HCT116 (cell line): Measurements from ENCODE around the gene PRPF8. TPM values are rescaled to one million over a fixed set of nuclear protein-coding genes. Genes with fewer than 3 reads are reported as not detected.

Source experiments
- ATAC-seq: fragments of 200-7000 bp; cut with Tn5 transposase; 2 replicates; pipeline ENCODE4 v1.9.1; 2020; ENCODE audit warnings: mild to moderate bottlenecking, moderate library complexity
- BruUV-seq: library from RNA; stranded (reverse); fragments of 400-500 nt; replicated peaks from 2 replicates; lab custom pipeline; 2021; lab: Mats Ljungman, UMichigan
- CTCF ChIA-PET: fragments of 300-600 bp; sonication (Branson Sonifier 250); formaldehyde crosslinking; loops from one replicate; lab custom pipeline; 2021; ENCODE audit warnings: antibody characterized with exemption; lab: Charles Lee
- POLR2A ChIA-PET: fragments of 300-600, 350-600 bp; sonication (Branson Sonifier 250); formaldehyde crosslinking; loops from one replicate; lab custom pipeline; 2021; ENCODE audit warnings: antibody characterized with exemption; lab: Charles Lee
- RAD21 ChIA-PET, 2 experiments: fragments of 300-600 bp; sonication (Branson Sonifier 250); formaldehyde crosslinking; loops; one replicate each; lab custom pipeline; 2023; ENCODE audit warnings: low total read pairs in 2 of 2; ENCODE audit not compliant: uncharacterized antibody in 2 of 2, unreplicated experiment in 2 of 2, low non-redundant PET in 1 of 2; lab: Charles Lee
- DNase-seq: peaks from one replicate; pipeline ENCODE4 v3.0.0-alpha.2; 2010; ENCODE audit warnings: low read depth, low spot score
- H2AFZ ChIP-seq: fragments of 200-600 bp; shearing (Covaris generic), sonication (generic); 2 replicates; pipeline ENCODE4 v1.6.1; 2017; ENCODE audit warnings: low read depth, mixed run types, mixed read lengths, antibody characterized with exemption, low read length; ENCODE audit not compliant: poor library complexity, severe bottlenecking
- H3K27ac ChIP-seq: 2 replicates; pipeline ENCODE4 v1.5.1; 2012; ENCODE audit warnings: low read depth, low read length
- H3K27me3 ChIP-seq: fragments of 200-600 bp; sonication (generic); 2 replicates; pipeline ENCODE4 v1.6.1; 2016; ENCODE audit warnings: mixed run types, low read length, mixed read lengths; ENCODE audit not compliant: insufficient read depth
- H3K36me3 ChIP-seq, 2 experiments: fragments of 200-500 bp in 1 of 2; fragments of 200-600 bp in 1 of 2; sonication (Bioruptor generic) in 1 of 2; sonication (generic) in 1 of 2; 2 replicates each; pipeline versions ENCODE4 v1.5.1 to v1.6.1; 2014 to 2016; ENCODE audit warnings: low read length in 2 of 2, inconsistent platforms in 1 of 2, mixed read lengths in 1 of 2, mixed run types in 1 of 2; ENCODE audit not compliant: insufficient read depth in 2 of 2, control insufficient read depth in 1 of 2
- H3K4me1 ChIP-seq, 2 experiments: fragments of 200-600 bp in 1 of 2; sonication (generic) in 1 of 2; 2 replicates each; pipeline versions ENCODE4 v1.5.1 to v1.6.1; 2012 to 2017; ENCODE audit warnings: low read length in 2 of 2, inconsistent platforms in 1 of 2, mild to moderate bottlenecking in 1 of 2, mixed read lengths in 1 of 2, mixed run types in 1 of 2, moderate library complexity in 1 of 2; ENCODE audit not compliant: insufficient read depth in 2 of 2, control insufficient read depth in 1 of 2
- H3K4me2 ChIP-seq: fragments of 200-600 bp; sonication (generic); 2 replicates; pipeline ENCODE4 v1.6.1; 2017; ENCODE audit warnings: mixed run types, low read length, mixed read lengths
- H3K4me3 ChIP-seq, 2 experiments: fragments of 200-600 bp in 1 of 2; sonication (generic) in 1 of 2; replicated peaks in 1 of 2; 2 replicates each; pipeline ENCODE4 v1.5.1; 2011 to 2016; ENCODE audit warnings: low read length in 2 of 2, control low read depth in 1 of 2, low read depth in 1 of 2, mild to moderate bottlenecking in 1 of 2, mixed read lengths in 1 of 2, mixed run types in 1 of 2
- H3K79me2 ChIP-seq: fragments of 200-600 bp; sonication (generic); 2 replicates; pipeline ENCODE4 v1.6.1; 2017; ENCODE audit warnings: mild to moderate bottlenecking, mixed run types, low read length, moderate library complexity, mixed read lengths; ENCODE audit not compliant: insufficient read depth
- H3K9ac ChIP-seq: fragments of 200-600 bp; sonication (generic); 2 replicates; pipeline ENCODE4 v1.6.1; 2016; ENCODE audit warnings: low read length, mixed read lengths
- H3K9me2 ChIP-seq: fragments of 200-600 bp; sonication (generic), shearing (Covaris generic); 2 replicates; pipeline ENCODE4 v1.6.1; 2017; ENCODE audit warnings: mixed run types, mild to moderate bottlenecking, moderate library complexity; ENCODE audit not compliant: insufficient read depth
- H3K9me3 ChIP-seq, 2 experiments: fragments of 200-500 bp in 1 of 2; fragments of 200-600 bp in 1 of 2; sonication (Bioruptor generic) in 1 of 2; sonication (generic) in 1 of 2; 2 replicates each; pipeline ENCODE4 v1.6.1; 2014 to 2017; ENCODE audit warnings: low read length in 2 of 2, mixed read lengths in 2 of 2, inconsistent platforms in 1 of 2, low read depth in 1 of 2, mild to moderate bottlenecking in 1 of 2, mixed run types in 1 of 2, moderate library complexity in 1 of 2; ENCODE audit not compliant: control insufficient read depth in 1 of 2, insufficient read depth in 1 of 2
- H4K20me1 ChIP-seq: fragments of 200-600 bp; sonication (generic), shearing (Covaris generic); 2 replicates; pipeline ENCODE4 v1.6.1; 2017; ENCODE audit warnings: mixed run types, mild to moderate bottlenecking, moderate library complexity; ENCODE audit not compliant: insufficient read depth
- EZH2 ChIP-seq: fragments of 200-600 bp; sonication (generic); IDR thresholded peaks from 2 replicates; pipeline ENCODE4 v1.6.1; 2017; ENCODE audit warnings: antibody characterized with exemption, mixed run types
- EZH2phosphoT487 ChIP-seq: fragments of 200-600 bp; IDR thresholded peaks from 2 replicates; pipeline ENCODE4 v1.6.1; 2018; ENCODE audit warnings: antibody characterized with exemption, borderline replicate concordance
- FOSL1 ChIP-seq: IDR thresholded peaks from 2 replicates; pipeline ENCODE4 v1.6.1; 2012; ENCODE audit warnings: low read depth
- RAD21 ChIP-seq: IDR thresholded peaks from 2 replicates; pipeline ENCODE4 v1.6.1; 2012; ENCODE audit warnings: low read depth, mild to moderate bottlenecking
- REST ChIP-seq: IDR thresholded peaks from 2 replicates; pipeline ENCODE4 v1.6.1; 2012; ENCODE audit warnings: low read depth
- ZFX ChIP-seq: fragments of 450-650 bp; IDR thresholded peaks from 2 replicates; pipeline ENCODE4 v1.6.1; 2017
- intact Hi-C: fragments of 100-400 bp; cut with micrococcal nuclease; formaldehyde crosslinking; loops from 2 replicates; pipeline ENCODE4 v1.10.0; 2022
- total RNA-seq: library from RNA; stranded (reverse); gene quantifications from one replicate; pipeline ENCODE4 v1.2.1, GENCODE V29; 2021; ENCODE audit not compliant: unreplicated experiment

PRPF8 gene
- total RNA-seq, 1 experiment from 2014 or later: 386 TPM

- no peak overlapping the region for H2AFZ ChIP-seq
- H3K9me2 ChIP-seq: no peaks in the 10 kb centered on the region
- intact Hi-C loops: loop anchor here (10.0 kb wide), 1 partner anchor 150 kb away; no protein-coding TSS in a partner anchor
- no peaks in the 10 kb centered on the region for H3K79me2 ChIP-seq
- ChIA-PET POLR2A (no interaction called here), CTCF (no interaction called here), RAD21 (no interaction called here)
- no peak for DNase-seq
- no peaks in the 10 kb centered on the region for H3K9me3 ChIP-seq
- no TSS peak for BruUV-seq
- H3K4me1 ChIP-seq: peaks cover 7 to 13% of the 10 kb centered on the region in 2 experiments
- no peak overlapping the region for H3K4me3 ChIP-seq
- no peak overlapping the region for H3K4me2 ChIP-seq
- no peaks in the 10 kb centered on the region for H4K20me1 ChIP-seq
- H3K27ac ChIP-seq: no peak overlapping the region
- no peaks in the 10 kb centered on the region for H3K27me3 ChIP-seq
- H3K36me3 ChIP-seq: no peaks in the 10 kb centered on the region
- H3K9ac ChIP-seq: no peak overlapping the region
- TF ChIP-seq EZH2 (no peak), FOSL1 (no peak), EZH2phosphoT487 (no peak), RAD21 (no peak), REST (no peak), ZFX (no peak)
- TF ChIP-seq, all 23 proteins: peak for 0
- ATAC-seq: no peak
Measured at GRCh38 chr17:1634841-1635650, 49.6 kb downstream of the PRPF8 start.
